ENCODE results near the gene RALGDS. TPM values are rescaled to one million over a fixed set of nuclear protein-coding genes. Genes with fewer than 3 reads are reported as not detected.
"Not testable (repeated sequence)": the region's sequence is repeated elsewhere in the genome, so short reads cannot be mapped to it uniquely, and the experiment has no call there.

The RALGDS gene
- 22.4 and 26.6 TPM in 2 replicates for total RNA-seq (2014; rRNA removed; shearing (Covaris generic))
- 29.7 and 39.0 TPM in 2 replicates for polyA plus RNA-seq (2015; cell fraction: cytosol; rRNA removed)
- polyA plus RNA-seq (2015; cell fraction: nucleus; rRNA removed) = 108 and 113 TPM in 2 replicates

DNA sequence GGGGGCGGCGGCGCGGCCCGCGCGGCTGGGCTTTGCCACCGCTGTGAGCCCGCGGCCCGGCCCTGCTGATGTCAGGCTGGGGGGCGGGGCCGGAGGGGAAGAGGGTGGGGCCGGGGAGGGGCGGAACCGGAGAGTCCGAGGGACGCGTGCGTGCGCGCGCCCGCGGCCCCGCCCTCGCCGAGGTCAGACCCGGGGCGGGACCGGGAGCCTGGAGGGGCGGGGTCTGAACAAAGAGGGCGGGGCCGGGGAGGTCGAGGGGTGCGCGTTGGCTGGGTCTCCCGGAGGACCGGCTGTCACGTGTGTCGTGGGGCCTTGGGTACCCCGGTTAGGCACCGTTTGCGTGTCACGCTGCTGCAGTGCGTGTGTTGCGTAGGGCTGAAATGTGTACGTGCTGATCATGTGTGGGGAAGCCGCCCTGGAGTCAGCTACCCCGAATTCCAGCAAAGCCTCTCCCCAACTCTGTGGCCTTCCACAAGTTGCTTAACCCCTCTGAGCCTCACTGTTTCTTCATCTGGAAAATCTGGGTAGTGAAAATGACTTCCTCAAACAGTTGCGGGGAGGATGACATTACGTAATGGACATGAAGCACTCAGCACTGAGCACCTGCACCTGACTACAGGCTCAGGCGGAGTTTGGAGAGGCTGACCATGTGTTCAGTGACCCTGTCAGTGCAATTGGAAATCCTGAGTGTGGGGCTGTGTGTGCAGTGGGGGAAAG, at the start of gene RALGDS:
RALGDS (minus strand) TSS at position 43 of the 717 bp plus-strand sequence. CDS start 86 bp downstream, outside the sequence.
- DNase-seq (ENCODE audit: low read depth, low spot score) = peak; percentile 83
- in situ Hi-C loops (cut with HindIII; ENCODE audit: low pct_unique_long_range_greater_than_20kb, low sequenced_read_pairs) = no loop called here

DNA sequence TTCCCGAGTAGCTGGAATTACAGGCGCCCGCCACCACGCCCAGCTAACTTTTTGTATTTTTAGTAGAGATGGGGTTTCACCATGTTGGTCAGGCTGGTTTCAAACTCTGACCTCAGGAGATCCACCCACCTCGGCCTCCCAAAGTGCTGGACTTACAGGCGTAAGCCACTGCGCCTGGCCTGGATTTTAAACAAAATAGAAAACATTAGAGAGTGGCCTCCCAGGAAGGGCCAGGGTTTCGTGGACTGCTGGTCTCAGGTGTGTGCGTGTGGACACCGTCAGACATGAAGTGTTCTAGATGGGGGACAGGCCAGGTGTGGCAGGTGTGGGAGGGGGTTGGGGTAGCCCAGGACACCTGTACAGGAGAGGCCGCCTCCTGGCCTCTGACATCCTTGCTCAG, 49.7 kb upstream of the RALGDS start:
- in situ Hi-C loops (cut with HindIII; ENCODE audit: low pct_unique_long_range_greater_than_20kb, low sequenced_read_pairs) = no loop called here
- no peak for DNase-seq (ENCODE audit: low read depth, low spot score)

DNA sequence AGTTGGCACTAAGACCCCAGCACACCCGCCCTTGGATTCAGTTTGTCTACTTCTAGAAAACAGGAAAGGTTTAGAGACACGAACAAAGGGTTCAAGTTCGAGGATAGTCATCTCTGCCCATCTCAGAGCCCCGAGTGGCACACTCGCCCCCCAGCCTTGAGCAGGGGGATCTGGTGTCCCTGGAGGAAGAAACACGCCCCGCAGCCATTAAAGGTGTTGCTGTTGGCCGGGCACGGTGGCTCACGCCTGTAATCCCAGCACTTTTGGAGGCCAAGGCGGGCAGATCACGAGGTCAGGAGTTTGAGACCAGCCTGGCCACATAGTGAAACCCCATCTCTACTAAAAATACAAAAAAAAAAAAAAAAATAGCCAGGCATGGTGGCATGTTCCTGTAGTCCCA, 48.6 kb upstream of the RALGDS start:
- in situ Hi-C loops (cut with HindIII; ENCODE audit: low pct_unique_long_range_greater_than_20kb, low sequenced_read_pairs); DNase-seq (ENCODE audit: low read depth, low spot score): not testable (repeated sequence)

DNA sequence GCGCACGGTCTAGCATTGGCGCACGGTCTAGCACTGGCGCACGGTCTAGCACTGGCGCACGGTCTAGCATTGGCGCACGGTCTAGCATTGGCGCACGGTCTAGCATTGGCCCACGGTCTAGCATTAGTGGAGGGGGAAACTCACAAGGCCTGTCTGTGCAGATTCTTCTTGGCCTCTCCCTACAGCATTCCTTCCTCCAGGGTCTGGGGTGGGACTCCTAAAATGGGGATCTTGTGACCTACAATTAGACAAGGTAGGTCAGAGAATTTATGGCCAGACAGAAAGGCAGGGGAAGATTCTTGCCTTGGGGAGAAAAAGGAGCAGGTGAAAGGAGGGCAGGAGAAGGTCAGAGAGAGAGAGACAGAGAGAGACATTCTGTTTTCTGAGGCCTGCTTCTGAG, 48.1 kb upstream of the RALGDS start:
- no peak for DNase-seq (ENCODE audit: low read depth, low spot score)
- in situ Hi-C loops (cut with HindIII; ENCODE audit: low pct_unique_long_range_greater_than_20kb, low sequenced_read_pairs) = no loop called here

DNA sequence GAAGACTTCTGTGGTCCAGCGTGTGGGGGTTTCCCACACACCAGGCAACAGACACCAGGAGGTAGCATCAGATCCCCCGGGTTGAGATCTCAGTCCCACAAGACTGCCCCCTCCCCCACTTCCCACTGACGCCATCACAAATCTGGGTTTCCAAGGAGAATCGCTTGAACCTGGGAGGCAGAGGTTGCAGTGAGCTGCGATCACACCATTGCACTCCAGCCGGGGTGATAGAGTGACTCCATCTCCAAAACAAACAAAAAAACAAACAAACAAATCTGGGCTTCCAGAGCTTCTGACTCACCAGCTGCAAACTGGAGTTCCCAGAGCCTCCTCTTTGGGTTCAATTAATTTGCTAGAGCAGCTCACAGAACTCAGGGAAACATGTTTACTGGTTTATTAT, 47.4 kb upstream of the RALGDS start:
- no peak for DNase-seq (ENCODE audit: low read depth, low spot score)

DNA sequence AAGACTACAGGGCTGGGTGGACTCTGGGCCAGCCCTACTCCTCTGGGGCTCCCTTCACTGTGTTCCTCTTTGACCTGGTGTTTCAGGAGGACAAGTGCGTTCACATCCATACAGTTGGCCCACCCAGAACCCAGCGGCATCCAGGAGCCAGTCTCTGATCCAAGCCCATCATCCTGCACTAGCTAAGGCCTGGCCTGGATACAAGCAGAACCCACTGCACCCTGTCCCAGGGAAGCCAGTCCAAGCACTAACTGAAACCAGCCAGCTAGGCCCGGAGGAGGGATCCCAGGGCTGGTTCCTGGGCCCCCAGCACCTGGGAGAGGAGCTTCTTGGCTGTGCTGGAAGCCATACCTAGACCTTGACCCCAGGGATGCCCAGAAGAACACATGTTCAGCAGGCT, 46.7 kb upstream of the RALGDS start:
- in situ Hi-C loops (cut with HindIII; ENCODE audit: low pct_unique_long_range_greater_than_20kb, low sequenced_read_pairs) = no loop called here
- no peak for DNase-seq (ENCODE audit: low read depth, low spot score)

More for the DNA sequence above, 47.4 kb upstream of the RALGDS start:
- in situ Hi-C loops (cut with HindIII; ENCODE audit: low pct_unique_long_range_greater_than_20kb, low sequenced_read_pairs) = no loop called here

DNA sequence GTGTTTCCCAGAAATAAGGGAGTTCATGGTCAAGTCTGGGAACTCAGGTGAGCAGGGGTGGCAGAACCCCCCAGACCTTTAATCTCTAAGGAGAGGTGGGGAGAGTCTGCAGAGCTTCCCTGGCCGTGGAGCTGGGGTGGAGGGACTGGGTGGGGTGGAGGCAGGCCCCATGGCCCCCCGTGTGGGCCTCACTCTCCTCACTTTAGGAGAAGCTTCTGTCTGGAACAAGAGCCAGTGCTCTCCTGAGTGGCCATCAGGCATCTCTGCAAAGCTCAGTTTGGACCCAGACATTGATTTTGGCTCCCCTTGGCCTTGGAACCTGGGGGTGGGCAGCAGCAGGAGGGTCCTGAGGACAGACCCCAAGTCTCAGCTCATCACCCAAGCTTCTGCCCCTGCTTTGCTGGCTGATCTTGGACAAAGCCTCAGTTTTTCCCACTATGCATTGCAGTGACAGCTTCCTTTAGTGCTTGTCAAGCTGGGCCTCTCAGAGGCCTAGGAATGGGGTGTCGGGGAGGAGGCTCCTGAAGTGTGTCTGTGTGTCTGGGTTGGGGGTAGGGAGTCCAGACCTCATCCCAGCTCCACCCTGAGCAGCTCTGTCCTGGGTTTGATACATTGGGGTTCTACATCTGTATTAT, 46.2 kb upstream of the RALGDS start:
- in situ Hi-C loops (cut with HindIII; ENCODE audit: low pct_unique_long_range_greater_than_20kb, low sequenced_read_pairs) = no loop called here
- DNase-seq (ENCODE audit: low read depth, low spot score) = no peak

DNA sequence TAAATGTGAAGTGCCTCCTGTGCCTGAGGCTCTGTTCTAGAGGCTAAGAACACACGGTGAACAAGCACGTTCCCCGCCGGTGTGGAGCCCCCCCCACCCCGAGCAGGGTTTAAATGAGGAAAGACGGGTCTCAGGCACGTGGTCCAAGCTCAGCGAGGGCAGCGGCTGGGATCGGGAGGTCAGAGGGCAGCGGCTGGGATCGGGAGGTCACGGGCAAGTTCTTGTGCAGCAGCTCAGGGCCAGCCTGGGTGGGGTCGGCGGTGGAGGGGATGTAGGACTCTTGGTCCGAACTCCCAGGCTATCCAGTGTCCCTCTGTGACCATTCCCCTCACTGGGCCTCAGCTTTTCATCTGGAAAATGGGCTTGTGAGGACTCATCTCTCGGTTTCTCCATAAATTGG, 45.4 kb upstream of the RALGDS start:
- DNase-seq (ENCODE audit: low read depth, low spot score) = no peak
- in situ Hi-C loops (cut with HindIII; ENCODE audit: low pct_unique_long_range_greater_than_20kb, low sequenced_read_pairs) = no loop called here

DNA sequence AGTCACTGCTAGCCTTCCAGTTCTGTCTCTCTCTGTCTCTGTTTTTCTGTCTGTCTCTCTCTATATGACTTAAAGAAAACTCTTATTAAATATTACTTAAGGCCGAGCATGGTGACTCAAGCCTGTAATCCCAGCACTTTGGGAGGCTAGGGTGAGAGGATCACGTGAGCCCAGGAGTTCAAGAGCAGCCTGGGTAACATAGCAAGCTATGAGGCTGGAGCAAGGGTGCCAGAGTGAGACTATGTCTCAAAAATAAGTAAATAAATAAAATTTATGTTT, 44.4 kb upstream of the RALGDS start:
- DNase-seq (ENCODE audit: low read depth, low spot score) = no peak
- in situ Hi-C loops (cut with HindIII; ENCODE audit: low pct_unique_long_range_greater_than_20kb, low sequenced_read_pairs) = no loop called here

DNA sequence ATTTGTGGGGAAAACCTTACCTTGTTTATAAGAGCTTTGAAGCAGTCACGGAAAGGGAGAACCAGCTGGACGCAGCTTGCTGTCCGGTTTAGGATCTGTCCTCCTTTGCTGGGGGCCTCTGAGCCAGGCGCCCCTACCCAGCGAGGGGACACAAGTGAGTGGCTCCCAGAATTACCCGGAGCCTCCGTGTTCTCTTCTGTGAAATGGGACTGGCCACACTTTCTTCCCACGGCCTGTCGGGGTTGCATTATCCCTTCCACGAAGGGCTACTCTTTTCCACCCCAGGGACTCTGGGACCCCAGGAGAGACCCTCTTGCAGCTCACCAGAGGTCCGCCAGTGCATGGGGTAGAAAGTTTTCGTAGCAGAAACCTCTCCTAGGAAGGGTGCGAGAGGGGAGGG, 43.2 kb upstream of the RALGDS start:
- no peak for DNase-seq (ENCODE audit: low read depth, low spot score)
- in situ Hi-C loops (cut with HindIII; ENCODE audit: low pct_unique_long_range_greater_than_20kb, low sequenced_read_pairs) = no loop called here

DNA sequence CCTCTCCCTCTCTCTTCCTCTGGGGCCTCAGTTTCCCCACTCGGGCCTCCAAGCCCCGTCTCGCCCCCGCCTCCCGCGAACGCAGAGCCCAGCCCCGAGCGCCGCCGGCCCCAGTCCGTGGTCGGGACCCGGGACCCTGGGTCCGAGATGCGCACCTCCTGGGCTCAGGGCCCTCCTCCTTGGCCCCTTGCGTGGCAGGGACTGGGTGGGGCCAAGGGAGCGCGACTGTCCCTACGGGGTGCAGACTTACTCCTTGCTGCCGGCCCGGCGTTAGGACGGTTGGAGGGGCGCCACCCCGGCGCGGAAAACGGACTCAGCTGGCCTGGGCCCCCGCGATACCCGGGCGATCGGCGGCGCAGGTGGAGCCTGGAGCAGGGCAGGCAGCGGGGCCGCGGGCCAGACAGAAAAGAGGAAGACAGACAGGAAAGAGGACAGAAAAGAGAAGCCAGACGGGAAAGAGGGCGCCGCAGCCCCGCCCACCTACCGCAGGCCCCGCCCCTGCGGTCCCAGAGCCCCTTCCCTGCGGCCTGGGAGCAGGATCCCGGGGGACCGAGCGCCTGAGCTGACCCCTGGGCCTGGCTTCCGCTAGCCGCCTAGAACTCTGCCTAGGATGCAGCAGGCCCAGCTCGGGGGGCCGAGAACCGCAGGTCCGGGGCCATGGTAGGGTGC, 42.6 kb upstream of the RALGDS start, which contains the start of gene GBGT1:
GBGT1 (minus strand) TSS at position 411 of the 669 bp plus-strand sequence. CDS start 1,502 bp downstream, outside the sequence.
- DNase-seq (ENCODE audit: low read depth, low spot score) = no peak
- in situ Hi-C loops (cut with HindIII; ENCODE audit: low pct_unique_long_range_greater_than_20kb, low sequenced_read_pairs) = no loop called here

DNA sequence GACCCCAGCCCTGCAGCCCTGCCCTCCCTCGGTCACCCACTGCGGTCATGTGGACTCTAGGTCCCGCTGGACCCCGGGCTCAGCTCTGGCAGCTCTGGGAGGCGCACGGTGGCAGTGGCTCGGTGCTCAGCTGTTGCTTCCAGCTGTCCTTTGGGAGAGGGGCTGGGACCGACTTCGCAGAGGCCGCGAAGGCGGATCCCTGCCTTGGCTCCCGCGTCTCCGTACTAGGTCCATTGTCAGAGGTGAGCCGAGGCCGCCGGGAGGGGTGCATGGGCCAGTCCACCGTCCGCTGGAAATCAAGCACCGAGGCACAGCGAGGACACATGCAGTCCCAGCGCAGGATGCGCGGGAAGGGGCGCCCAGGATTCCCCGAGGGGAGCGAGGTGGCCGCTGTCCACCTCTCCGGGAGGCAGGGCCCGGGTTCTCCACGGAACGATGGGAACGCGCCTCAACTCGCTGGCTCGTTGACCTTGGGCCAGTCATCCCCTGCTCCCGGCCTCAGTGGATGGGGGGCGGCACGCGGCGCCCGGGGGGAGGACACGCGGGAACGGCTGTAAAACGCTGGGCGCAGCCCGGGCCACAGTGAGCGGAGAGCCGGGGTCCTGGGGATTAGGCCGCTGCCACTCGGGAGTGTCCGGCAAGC, 41.9 kb upstream of the RALGDS start:
- in situ Hi-C loops (cut with HindIII; ENCODE audit: low pct_unique_long_range_greater_than_20kb, low sequenced_read_pairs) = no loop called here
- DNase-seq (ENCODE audit: low read depth, low spot score) = no peak

DNA sequence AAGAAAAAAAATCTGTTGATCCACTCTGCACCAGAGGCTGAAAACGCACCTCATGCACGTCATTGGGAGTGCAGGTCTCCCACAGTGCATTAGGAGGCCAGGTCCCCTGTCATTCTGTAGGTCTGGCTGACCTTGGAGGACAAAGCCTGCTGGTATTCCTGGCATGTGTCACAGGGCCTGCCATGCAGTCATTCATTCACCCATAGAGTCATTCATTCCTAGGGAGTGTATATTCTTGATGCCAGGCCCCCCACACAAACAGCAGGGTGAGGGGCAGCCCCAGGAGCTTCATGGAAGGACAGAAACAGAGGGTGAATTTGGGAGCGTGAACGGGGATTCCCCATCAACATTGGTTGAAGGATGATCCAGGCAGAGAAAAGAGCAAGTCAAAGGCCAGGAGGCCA, 40.5 kb upstream of the RALGDS start:
- DNase-seq (ENCODE audit: low read depth, low spot score) = no peak
- in situ Hi-C loops (cut with HindIII; ENCODE audit: low pct_unique_long_range_greater_than_20kb, low sequenced_read_pairs) = no loop called here

DNA sequence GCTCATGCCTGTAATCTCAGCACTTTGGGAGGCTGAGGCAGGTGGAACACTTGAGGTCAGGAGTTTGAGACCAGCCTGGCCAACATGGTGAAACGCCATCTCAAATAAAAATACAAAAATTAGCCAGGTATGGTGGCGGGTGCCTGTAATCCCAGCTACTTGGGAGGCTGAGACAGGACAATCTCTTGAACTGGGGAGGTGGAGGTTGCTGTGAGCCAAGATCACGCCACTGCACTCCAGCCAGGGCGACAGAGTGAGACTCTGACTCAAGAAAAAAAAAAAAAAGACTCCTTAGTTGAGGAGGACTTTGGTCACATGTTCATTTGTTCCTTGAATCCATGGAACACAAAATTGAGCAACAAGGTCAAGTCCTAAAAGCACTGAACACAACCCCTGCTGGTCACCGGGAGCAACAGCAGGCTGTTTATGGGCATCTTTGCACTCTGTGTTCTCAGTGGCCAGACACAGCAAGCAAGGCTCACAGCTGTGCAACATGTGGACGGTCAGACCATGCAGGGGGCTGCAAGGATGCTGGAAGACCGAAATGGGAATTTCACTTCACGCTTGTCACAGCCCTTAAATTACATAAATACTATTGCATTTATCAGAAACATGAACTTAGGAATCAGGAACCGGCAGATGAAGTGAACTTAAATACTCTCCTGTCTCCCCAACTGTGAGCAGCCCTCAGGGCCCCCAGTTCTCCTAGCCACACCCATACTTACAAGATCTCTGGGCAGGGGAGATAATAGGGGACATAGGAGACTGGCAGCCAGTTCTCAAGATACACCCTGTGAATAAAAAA, 39.9 kb upstream of the RALGDS start:
- in situ Hi-C loops (cut with HindIII; ENCODE audit: low pct_unique_long_range_greater_than_20kb, low sequenced_read_pairs) = no loop called here
- peak; percentile 85 for DNase-seq (ENCODE audit: low read depth, low spot score)

DNA sequence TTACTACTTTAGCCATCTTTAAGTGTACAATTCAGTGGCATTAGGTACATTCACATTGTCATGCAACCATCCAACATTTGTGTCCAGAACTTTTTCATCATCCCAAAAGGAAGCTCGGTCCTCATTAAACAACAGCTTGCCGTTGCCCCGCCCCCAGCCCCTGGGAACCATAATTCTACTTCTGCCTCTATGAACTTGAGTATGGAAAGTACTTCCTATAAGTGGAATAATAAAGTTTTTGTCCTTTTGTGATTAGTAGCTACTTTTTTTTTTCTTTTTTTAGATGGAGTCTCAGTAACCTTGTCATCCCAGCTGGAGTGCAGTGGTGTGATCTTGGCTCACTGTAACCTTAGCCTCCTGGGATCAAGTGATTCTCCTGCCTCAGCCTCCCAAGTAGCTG, 37.7 kb upstream of the RALGDS start:
- in situ Hi-C loops (cut with HindIII; ENCODE audit: low pct_unique_long_range_greater_than_20kb, low sequenced_read_pairs) = no loop called here
- no peak for DNase-seq (ENCODE audit: low read depth, low spot score)

DNA sequence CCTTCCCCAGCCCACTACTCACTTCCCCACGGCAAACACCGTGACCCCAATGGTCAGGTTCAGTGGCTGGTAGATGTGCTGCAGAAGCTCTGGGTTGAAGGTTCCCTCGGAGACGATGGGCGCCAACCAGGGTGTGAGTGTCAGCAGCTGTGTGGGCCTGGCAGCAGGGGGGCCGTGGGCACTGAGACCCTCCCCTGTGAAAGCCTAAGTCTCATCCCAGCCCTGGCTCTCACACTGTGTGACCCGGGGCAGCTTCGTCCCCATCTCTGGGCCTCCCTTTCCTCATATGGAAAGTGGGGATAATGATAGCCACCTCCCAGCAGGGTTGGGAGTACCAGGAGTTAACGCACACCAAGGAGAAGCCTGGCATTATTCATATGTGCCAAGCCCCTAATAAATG, 34.1 kb upstream of the RALGDS start:
- no peak for DNase-seq (ENCODE audit: low read depth, low spot score)
- in situ Hi-C loops (cut with HindIII; ENCODE audit: low pct_unique_long_range_greater_than_20kb, low sequenced_read_pairs) = no loop called here

DNA sequence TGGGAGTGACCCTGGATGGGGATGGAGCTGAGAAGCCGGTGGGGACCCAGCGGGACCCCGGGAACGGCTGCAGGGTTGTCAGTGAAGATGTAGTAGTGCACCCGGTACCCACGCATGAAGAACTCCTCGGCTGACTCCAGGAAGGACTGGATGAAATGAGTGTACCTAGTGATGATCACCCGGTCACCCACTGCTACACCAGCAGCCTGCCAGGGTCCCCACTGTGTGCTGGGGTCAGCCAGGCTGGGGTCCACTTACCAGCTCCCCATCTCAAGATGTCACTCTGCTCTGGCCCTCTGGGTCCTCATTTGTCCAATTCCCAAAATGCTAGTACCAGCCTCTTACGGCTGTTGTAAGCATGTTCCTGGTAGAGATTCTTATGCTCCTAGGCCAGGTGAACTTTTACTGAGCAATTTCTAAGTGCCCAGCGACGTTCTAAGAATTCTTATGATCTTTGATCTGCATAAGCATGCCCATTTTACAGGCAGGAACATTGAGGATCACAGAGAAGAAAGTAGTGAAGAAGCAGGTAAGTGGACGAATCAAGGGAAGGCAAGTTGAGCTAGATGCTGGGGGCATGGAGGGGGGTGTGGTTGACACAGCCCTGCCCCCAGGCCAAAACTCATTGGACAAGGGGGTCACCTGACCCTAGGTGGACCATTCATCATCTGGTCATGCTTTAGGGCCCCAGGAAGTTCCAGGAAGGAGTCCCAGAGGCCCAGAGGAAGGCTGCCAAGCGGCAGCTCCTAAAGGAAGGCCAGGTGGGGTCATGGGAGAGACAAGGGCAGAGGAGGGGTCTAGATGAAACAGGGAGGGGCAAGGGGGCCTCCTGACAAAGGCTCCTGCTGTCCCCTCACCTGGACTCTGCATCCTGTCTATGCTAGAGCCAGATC, 33.3 kb upstream of the RALGDS start:
- no peak for DNase-seq (ENCODE audit: low read depth, low spot score)
- in situ Hi-C loops (cut with HindIII; ENCODE audit: low pct_unique_long_range_greater_than_20kb, low sequenced_read_pairs) = no loop called here

Measured in SK-MEL-5 (cell line).